Left colon (tissue), 2 donors: ENCODE measurements around the gene DUS1L. TPM values are rescaled to one million over a fixed set of nuclear protein-coding genes. Genes with fewer than 3 reads are reported as not detected.
"Not testable (repeated sequence)": the region's sequence is repeated elsewhere in the genome, so short reads cannot be mapped to it uniquely, and the experiment has no call there.

Experiments used
- ATAC-seq: fragments of 200-7000 bp; cut with Tn5 transposase; one replicate; pipeline ENCODE4 v1.9.1; 2020; ENCODE audit warnings: mild to moderate bottlenecking, moderate library complexity
- DNase-seq, 2 donors: peaks; one replicate each; pipeline ENCODE4 v3.0.0-alpha.2; 2020
- intact Hi-C, 2 donors: fragments of 100-400 bp; cut with DNase I in 1 of 2; cut with micrococcal nuclease in 1 of 2; formaldehyde crosslinking; loops; one replicate each; pipeline versions ENCODE4 v1.11.2 to v1.14.0; 2022; cut with DNase I, micrococcal nuclease
- total RNA-seq, 2 donors: library from RNA; stranded (reverse); fragmentation: NEBNext Ultra II Directional; extraction: Animal tissue kit (Norgen Biotek cat#: 25700); gene quantifications; one replicate each; pipeline ENCODE4 v1.2.1, GENCODE V29; 2021
- donor health status: DM: no; HTN: no; CAD: no.
- donor health status: DM: yes; HTN: yes; CAD: no.

The DUS1L gene
- total RNA-seq, 2 donors from 2014 or later, result 127 to 146 TPM

DNA sequence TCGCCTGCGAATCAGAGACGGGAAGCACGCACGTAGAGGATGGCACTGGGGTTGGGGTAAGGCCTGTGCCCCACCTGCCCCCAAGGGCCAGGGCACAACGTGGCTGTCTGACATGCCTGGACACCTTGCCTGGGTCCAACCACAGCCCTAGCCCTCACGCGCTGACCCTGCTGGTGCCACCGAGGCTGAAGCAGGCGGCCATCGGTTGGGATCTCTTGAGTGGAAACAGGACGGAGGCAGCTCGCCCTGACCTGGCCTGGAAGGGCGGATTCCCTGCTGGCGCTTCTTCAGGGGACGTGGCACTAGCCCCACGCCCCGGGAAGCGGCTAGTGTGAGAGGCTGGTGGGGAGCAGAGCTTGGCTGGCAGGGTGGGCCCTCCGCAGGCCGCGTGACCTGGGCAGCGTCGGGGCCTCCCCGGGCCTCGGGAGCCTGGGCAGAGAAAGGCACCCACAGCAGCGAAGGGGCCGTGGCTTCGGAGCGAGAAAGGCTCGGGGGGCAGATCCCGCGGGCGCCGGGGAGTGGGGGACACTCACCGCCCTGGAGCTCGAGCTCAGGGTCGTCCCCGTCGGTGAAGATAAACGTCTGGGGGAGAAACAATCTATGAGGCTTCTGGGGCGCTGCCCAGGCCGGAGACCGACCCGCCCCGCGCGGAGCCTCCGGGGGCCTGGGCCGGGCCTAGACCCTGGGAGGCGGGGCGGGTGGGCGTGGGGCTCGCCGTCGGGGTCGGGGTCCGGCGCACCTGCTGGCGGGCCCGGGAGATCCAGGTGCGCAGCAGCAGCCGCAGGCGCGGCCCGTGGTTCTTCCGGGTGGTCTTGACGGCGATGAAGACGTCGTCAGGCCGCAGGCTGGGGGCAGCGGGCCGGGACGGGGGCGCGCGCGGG lies 14.6 kb downstream of the DUS1L start:
- intact Hi-C loops, result no loop called here
- ATAC-seq, result peak; percentile 21
- no peak for DNase-seq

DNA sequence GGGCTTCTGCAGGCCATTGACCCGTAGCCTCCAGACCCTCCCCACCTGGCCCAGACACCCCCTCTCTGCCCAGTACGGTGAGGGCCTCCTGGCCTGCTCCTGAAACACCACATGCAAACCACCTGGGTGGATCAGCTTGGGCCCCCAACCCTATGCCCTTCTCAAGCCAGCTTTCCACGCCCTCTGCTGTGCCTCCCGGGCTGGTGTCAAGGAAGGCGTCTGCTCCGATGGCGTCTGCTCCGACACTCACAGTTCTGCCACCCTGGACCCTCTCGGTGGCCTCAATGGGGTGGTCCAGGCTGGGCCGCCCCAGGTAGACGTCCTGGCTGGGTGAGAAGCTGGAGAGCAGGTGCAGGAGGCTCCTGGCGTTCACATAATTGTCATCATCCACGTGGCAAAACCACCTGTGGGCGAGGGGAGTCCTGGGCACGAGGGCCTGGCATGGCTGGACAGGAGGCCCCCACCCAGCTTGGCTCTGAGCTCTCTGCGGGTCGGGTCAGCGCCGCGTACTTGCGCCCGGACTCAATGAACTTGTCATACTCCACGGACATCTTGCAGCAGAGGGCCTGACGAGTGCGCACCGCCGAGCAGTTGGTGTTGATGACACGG lies 15.3 kb downstream of the DUS1L start:
- no peak for DNase-seq

DNA sequence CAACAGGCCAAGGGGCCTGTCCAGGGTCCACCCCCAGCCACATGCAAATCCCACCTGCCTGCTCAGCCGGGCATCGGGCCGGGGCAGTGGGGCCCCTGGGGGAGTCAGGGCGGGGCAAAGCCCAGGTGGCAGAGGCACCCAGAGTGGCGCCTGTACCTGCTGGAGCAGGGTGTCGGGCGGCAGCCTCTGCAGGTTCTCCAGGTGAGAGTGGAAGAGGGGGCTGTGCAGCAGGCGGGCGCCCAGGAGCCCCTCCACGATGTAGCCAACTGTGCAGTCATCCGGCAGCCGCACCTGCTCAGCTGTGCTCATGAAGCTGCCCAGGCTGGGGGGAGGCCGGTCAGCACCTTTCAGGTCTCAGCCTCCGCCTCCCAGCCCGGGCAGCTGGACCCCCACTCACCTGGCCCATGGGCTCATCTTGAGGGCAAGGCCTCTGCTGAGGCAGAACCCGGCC lies 16.1 kb downstream of the DUS1L start:
- intact Hi-C loops, result no loop called here
- DNase-seq (no peak), ATAC-seq (no peak)

More for the DNA sequence above, 15.3 kb downstream of the DUS1L start:
- ATAC-seq, result no peak
- intact Hi-C loops, result no loop called here

DNA sequence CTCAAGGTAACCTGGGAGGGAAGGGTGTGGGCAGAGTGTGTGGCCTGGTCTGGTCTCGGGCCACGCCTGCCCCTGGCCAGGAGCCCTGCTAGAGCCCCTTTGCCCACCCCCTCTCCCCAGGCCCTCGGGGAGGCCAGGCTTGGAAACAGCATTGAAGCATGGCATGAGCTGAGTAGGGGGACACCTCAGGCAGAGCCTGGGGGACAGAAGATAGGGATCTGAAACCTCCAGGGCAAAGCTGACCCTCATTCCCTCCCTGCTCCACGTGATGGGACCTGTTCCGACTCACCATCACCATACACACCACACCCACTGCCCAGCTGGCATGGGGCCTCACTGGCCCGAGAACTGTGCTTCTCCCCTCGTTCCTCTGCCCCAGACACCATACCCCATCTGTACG lies 16.5 kb downstream of the DUS1L start:
- intact Hi-C loops, result no loop called here
- DNase-seq (no peak), ATAC-seq (no peak)

DNA sequence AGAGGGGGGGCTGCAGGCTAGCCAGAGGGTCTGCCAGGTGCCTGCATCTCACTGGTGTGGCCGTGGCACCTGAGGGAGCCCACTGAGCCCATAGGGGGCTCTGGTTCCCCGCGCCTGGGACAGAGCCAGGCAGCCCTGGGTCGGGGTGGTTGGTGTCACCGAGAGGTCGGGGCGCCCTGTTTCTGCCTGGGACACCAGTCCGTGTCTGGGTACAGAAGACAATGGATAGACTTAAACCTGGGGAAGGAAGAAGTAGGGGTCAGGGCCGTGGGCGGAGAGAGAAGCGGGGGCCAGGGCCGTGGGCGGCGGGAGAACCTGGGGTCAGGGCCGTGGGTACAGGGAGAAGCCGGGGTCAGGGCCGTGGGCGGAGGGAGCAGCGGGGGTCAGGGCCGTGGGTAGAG lies 17.0 kb downstream of the DUS1L start:
- intact Hi-C loops, result no loop called here
- ATAC-seq, result no peak

DNA sequence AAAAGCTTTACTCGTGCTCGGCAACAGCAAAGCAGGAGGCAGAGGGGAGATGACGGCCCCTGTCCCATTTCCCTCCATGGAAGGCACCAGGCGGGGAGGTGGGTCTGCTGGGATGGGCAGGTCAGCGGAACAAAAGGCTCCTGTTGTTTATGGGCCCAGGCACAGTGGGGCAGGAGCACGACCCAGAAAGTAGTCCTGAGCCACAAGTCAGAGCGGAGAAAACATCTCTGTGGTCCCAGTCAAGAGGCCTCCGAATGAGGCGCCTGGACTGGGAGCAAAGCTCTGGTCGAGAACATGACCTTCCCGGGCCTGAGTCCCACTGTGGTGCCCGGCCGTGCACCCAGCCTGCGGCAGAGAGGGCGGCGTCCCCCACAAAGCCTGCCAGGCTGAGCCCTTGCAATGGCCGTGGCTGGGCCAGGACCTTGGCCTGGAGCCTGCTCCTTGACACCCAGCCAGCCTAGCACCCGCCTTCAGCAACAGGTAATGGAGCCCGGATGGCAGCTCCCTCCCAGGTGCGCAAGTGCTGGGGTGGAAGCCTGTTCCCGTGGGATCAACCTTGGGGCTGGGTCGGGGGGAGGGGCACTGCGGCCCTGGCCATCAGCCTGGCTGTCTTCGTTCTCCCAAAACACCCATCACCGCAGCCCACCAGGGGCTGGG lies 17.6 kb downstream of the DUS1L start:
- intact Hi-C loops, result no loop called here
- ATAC-seq (no peak), DNase-seq (no peak)

More for the DNA sequence above, 17.0 kb downstream of the DUS1L start:
- DNase-seq, result no peak

DNA sequence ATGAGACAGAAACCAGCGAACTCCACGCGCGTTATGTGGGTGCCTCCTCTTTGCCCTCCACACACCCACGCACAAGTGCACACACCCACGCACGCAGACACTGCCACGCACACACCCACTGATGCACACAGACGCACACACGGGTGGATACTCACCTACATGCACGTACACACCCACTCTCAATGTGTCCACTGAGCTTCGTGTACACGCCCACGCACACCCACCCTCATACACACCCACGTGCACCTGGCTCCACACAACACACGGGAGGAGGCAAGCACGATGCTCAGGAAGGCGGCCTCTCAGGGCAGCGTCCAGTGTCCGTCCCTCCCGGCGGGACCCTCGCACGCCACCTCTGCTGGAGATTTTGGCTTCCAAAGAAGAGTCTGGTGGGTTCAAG lies 18.2 kb downstream of the DUS1L start:
- intact Hi-C loops, result no loop called here
- ATAC-seq (no peak), DNase-seq (no peak)

DNA sequence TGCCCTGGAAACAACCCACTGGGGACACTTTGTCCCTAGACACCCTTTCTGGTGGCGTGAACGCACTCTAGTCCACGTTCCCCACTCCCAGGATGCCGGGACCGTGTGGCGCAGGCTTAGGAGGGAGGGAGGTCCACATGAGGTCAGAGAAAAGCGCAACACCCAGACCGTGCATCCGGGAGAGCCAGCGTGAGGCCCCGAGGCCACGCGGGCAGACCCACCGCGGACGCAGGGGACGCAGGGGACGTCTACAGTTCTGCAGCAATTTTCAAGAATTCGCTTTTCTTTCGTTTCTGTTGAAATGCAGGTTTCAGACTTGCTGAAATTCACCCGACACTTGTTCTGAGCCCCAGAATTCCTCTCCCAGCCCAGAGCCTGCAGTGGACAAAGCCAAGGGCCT lies 18.7 kb downstream of the DUS1L start:
- no peak for ATAC-seq
- DNase-seq, result no peak
- intact Hi-C loops, result no loop called here

DNA sequence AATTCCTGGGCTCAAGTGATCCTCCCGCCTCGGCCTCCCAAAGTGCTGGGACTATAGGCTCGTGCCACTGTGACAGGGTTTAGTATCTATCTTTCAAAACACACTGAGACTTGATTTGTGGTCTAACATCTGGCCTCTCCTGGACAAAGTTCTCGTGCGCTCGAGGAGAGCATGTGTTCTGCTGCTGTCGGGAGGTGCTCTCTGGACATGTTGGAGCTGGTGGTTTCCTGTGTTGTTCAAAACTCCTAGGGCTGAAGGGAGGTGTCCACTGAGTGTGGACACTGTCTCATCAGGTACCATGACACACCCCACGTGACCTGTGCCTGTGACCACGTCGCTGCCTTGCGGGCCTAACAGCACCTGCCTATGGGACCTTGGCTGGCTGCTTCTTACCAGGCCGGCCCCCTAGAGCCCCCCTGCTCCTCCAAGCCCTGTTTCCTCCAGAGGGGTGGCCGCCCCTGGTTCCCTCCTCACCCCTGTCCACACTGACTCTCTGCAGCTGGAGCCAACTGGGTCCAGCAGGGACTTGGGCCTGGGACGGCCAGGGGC lies 19.6 kb downstream of the DUS1L start:
- intact Hi-C loops, result no loop called here
- DNase-seq, result no peak
- ATAC-seq, result no peak

DNA sequence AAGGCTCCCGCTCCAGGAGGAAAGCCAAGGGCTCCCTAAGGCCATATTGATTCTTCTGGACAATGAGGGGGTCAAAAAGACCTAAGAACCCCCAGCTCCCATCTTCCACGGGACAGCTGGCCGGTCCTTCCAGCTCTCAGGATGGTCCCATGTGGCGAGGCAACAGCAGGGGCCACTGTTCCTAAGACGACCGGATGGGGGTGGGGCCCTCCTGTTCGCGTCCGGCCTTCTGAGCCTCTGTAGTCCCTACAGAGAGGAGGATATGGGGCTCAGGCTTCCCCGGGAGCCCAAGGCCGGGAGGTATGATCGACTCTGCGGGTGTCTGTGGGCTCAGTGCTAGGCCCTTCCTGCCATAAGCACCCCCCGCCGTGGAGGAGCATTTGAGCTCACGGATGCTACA lies 22.1 kb downstream of the DUS1L start:
- DNase-seq (no peak), ATAC-seq (no peak)
- intact Hi-C loops, result no loop called here

DNA sequence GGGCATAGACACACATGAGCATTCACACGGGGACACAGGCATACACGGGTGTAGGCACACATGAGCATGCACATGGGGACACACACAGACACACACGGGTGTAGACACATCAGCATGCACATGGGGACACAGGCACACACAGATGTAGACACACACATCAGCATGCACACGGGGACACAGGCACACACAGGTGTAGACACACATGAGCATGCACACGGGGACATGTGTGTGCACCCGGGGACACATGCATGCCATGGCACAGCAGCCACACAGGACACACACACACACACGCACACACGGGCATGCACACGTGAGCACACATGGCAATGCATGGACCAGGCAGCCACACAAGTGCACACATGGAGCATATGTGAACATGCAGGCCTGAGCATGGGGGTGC lies 23.0 kb downstream of the DUS1L start:
- intact Hi-C loops, result no loop called here
- no peak for ATAC-seq
- DNase-seq, result no peak

DNA sequence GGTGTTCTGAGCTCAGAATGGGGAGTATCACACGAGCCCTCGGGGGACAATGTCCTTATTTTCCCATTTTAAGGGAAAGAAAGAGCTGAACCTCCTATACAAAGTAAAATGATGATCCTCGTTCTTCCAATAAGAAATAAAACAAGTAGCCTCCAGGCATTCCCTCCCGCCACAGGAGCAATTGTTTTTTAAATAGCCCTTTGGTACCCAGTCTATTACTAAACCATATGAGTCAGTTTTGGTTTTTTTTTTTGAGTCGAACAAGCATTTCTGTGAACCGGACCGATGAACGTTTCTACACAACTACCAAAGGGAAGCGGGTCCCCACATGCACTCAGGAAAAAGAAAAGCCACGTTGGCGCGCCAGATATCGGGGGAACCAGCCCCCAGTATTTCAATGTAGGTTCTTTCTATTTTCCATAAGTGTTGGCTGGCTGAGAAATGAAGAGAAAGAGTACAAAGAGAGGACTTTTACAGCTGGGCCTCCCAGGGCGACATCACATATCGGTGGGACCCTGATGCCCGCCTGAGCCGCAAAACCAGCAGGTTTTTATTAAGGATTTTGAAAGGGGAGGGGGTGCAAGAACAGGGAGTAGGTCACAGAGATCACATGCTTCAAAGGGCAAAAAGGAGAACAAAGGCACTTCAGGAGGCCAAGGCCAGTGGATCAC lies 24.3 kb downstream of the DUS1L start:
- intact Hi-C loops, result no loop called here
- DNase-seq, result no peak
- ATAC-seq, result no peak

DNA sequence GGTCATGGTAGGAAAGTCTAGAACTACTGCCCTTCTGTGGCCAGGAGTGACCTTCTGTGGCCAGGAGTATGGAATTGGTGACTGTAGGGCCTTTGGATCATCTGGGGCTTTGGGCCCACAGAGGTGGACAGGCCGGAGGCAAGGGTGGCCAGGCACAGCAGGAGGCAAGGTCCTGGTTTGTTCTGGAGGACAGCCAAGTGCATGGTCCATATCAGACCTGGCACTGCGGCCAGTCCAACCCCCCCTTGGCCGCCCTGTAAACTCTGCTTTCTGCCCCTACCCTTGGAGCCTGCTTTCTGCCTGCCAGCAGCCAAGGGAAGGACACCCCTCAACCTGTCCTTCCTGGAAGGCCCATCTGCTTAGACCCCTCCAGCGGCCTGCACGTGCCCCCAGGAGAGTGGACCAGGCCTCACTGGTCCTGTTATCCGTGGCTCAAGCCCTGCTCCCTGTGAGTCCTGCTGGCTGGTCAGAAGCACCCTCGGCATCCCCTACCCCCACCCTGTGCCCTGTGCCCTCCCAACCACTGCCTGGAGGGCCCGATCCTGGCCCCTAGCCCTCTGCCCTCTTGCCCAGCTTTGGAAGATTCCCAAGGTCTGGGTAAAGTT lies 25.8 kb downstream of the DUS1L start:
- DNase-seq (no peak), ATAC-seq (no peak)
- intact Hi-C loops, result no loop called here

DNA sequence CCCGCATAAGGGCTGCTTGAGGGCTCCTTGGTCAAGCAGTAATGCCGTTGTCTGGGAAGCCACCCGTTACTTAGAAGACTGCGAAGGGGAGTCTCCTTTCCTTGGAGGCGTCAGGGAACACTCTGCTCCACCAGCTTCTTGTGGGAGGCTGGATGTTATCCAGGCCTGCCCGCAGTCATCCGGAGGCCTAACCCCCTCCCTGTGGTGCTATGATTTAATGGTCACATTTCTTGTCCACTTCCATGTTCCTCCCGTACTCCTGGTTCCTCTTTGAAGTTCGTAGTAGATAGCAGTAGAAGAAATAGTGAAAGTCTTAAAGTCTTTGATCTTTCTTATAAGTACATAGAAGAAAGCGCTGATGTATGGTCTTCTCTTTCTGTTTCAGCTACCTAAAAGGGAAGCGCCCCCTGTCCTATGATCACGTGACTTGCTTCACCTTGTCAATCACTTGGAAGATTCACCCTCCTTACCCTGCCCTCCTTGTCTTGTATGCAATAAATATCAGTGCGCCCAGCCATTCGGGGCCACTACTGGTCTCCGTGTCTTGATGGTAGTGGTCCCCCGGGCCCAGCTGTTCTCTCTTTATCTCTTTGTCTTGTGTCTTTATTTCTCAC lies 26.7 kb downstream of the DUS1L start:
- intact Hi-C loops, DNase-seq, ATAC-seq: not testable (repeated sequence)

DNA sequence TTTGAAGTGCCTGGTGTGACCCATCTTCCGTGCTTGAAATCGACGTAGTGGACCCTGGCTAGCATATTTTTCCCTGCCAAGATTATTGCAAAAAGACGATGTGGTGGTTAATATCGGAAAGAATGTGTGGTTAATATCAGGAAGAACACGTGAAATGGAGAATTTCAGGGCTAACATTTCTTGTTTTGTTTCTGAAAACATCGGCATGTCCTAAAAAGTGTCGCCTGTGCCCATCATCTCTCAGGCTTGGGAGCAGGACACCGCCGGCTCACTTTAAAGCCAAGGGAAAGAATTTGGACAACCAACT lies 27.8 kb downstream of the DUS1L start:
- DNase-seq (no peak), ATAC-seq (no peak)
- intact Hi-C loops, result no loop called here

DNA sequence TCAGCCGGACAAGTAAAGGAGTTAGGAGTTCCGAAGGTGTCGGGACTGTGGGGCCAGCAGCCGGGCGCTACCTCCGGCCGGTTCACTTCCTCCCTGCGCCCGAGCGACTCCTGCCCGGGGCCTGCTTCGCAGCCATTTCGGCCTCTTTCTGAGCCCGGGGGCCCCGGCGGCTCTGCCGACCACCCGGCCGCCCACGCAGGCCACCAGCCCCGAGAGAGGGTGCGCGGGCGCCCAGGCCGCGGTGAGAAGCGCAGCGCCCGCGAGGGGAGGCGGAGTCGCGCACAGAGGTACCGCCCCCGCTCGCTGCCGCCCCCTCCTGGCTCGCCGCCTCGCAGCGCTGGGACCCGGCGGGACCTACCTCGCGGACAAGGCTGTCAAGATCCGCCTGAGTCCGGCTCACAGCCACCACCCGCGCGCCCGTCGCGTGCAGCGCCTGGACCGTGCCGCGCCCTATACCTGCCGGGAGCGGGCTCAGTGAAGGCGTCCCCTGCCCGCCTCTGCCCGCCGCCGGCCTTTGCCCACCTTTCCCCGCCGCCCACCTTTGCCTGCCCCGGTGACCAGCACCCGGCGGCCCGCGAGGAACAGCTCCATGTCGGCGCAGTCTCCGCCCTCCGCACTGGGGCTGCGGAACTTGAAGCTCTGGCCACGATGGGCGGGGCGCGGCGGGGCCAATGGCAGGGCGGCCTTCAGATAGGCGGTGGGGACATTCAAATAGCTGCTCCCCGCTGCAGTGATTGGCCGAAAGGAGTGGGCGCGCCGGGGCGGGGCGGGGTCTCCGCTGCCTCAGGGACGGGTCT lies 28.3 kb downstream of the DUS1L start, which contains the start of gene DCXR:
DCXR (minus strand) TSS at position 606 of the 797 bp plus-strand sequence; CDS start at position 591, 15 bp downstream.
- ATAC-seq (peak; percentile 92), DNase-seq (peak; percentile 97 to 98)
- intact Hi-C loops, result no loop called here

DNA sequence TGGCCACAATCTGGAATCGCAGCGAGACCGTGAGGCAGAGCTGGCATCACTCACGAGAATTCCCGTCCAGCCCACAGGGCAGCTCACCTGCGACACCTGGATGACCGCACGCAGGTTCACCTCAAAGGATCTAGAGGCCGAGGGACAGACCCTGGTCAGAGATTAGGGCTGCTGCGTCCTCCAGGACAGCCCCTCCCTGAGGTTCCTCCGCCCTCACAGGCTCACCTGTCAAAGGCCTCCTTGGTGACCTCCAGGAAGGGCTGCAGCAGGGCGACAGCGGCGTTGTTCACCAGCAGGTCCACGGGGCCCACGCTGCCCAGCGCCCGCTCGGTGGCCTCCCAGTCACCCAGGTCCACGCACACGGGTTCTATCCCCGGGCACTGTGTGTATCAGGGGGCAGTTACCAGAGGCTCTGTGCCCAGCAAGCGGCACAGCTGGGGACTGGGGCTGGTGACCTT lies 28.9 kb downstream of the DUS1L start:
- intact Hi-C loops, result no loop called here
- ATAC-seq (peak; percentile 3), DNase-seq (peak in 1 of 2 donors; percentile 47)
